GM21528 (cell line): Measurements from ENCODE around the gene DCD.
"Not testable (repeated sequence)": the region's sequence is repeated elsewhere in the genome, so short reads cannot be mapped to it uniquely, and the experiment has no call there.

Experiments
- ATAC-seq: cut with Tn5 transposase; IDR thresholded peaks from one replicate; pipeline ENCODE4 v1.9.1; 2021; ENCODE audit warnings: mild to moderate bottlenecking, moderate library complexity; ENCODE audit not compliant: unreplicated experiment, low FRiP score

Gene DCD

GRCh38 chr12:54648265-54648664 is at the start of gene DCD:
DCD (minus strand) TSS chr12:54648365; CDS start chr12:54648303, 62 bp downstream.
- no peak for ATAC-seq

GRCh38 chr12:54697851-54698250 is 49.7 kb upstream of the DCD start:
- no peak for ATAC-seq

GRCh38 chr12:54692353-54692752 is 44.2 kb upstream of the DCD start:
- ATAC-seq = no peak

- ATAC-seq = no peak
Measured at GRCh38 chr12:54689984-54690383, 41.8 kb upstream of the DCD start.

GRCh38 chr12:54689034-54689372 is 40.8 kb upstream of the DCD start:
- no peak for ATAC-seq

- no peak for ATAC-seq
Measured at GRCh38 chr12:54688309-54689033, 40.3 kb upstream of the DCD start.

GRCh38 chr12:54684636-54685630 is 36.8 kb upstream of the DCD start:
- no peak for ATAC-seq

GRCh38 chr12:54683398-54683797 is 35.2 kb upstream of the DCD start:
- ATAC-seq = no peak

GRCh38 chr12:54682674-54683073 is 34.5 kb upstream of the DCD start:
- no peak for ATAC-seq

GRCh38 chr12:54680374-54680773 is 32.2 kb upstream of the DCD start:
- no peak for ATAC-seq

GRCh38 chr12:54678131-54678530 is 30.0 kb upstream of the DCD start:
- ATAC-seq = no peak

GRCh38 chr12:54667945-54668344 is 19.8 kb upstream of the DCD start:
- ATAC-seq = no peak

GRCh38 chr12:54666008-54666407 is 17.8 kb upstream of the DCD start:
- ATAC-seq = no peak

GRCh38 chr12:54665022-54665635 is 17.0 kb upstream of the DCD start:
- ATAC-seq = not testable (repeated sequence)

GRCh38 chr12:54663603-54664002 is 15.4 kb upstream of the DCD start:
- no peak for ATAC-seq

- no peak for ATAC-seq
Measured at GRCh38 chr12:54662026-54662425, 13.9 kb upstream of the DCD start.

GRCh38 chr12:54661048-54661447 is 12.9 kb upstream of the DCD start:
- ATAC-seq = no peak

GRCh38 chr12:54660320-54660962 is 12.3 kb upstream of the DCD start:
- no peak for ATAC-seq

GRCh38 chr12:54658306-54659264 is 10.4 kb upstream of the DCD start:
- no peak for ATAC-seq
